Colonic mucosa (tissue), 4 donors: ENCODE measurements around the gene CLSTN1. TPM values are rescaled to one million over a fixed set of nuclear protein-coding genes. Genes with fewer than 3 reads are reported as not detected.

ENCODE experiments used
- DNase-seq: peaks from one replicate; pipeline ENCODE4 v3.0.0-alpha.2; 2020
- H3K27ac ChIP-seq: fragments of 200-600 bp; one replicate; pipeline ENCODE4 v1.8.0; 2021
- H3K27me3 ChIP-seq: fragments of 200-600 bp; one replicate; pipeline ENCODE4 v1.8.0; 2021
- H3K36me3 ChIP-seq: fragments of 200-600 bp; one replicate; pipeline ENCODE4 v1.8.0; 2021
- H3K4me1 ChIP-seq: fragments of 200-600 bp; one replicate; pipeline ENCODE4 v1.8.0; 2021; ENCODE audit warnings: mild to moderate bottlenecking
- H3K4me3 ChIP-seq: fragments of 200-600 bp; one replicate; pipeline ENCODE4 v1.8.0; 2021
- H3K9ac ChIP-seq, 2 donors: one replicate each; pipeline ENCODE4 v1.7.0; 2013; ENCODE audit warnings: control low read depth in 2 of 2, low read depth in 2 of 2, low read length in 2 of 2
- H3K9me3 ChIP-seq: fragments of 200-600 bp; one replicate; pipeline ENCODE4 v1.8.0; 2021
- intact Hi-C: fragments of 100-400 bp; cut with DNase I; formaldehyde crosslinking; loops from one replicate; pipeline ENCODE4 v1.14.1; 2022
- total RNA-seq, 2 donors: library from RNA; stranded (reverse); fragmentation: NEBNext Ultra II Directional in 1 of 2; extraction: Animal tissue kit (Norgen Biotek cat#: 25700) in 1 of 2; gene quantifications; one replicate each; pipeline ENCODE4 v1.2.1, GENCODE V29; 2021
- TF ChIP-seq, protein P1 (sequence below): fragments of 200-600 bp; IDR thresholded peaks from one replicate; pipeline ENCODE4 v1.8.0; 2022; ENCODE audit warnings: antibody characterized with exemption, mild to moderate bottlenecking
- donor health status: healthy.
- donor health status: DM: no; HTN: no; CAD: no.
- donor health status: DM: no; HTN: no; CAD: no.

CLSTN1 gene
- total RNA-seq, 2 donors from 2014 or later: 215 to 226 TPM

DNA sequence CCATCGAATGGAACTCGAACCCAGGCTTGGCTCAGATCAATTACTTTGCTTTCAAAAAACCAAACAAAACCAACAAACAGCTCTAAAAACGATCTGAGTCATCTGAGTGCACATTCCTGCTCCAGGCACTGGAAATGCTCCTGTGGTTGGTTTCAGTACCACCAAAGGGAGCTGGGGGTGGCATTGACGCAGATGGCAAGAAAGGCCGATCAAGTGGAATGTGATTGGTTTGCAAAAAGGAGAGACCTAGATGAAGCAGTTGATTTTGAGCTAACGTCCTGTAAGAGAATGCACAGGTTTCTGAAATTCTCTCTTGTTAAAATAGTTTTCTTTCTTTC, 132.7 kb downstream of the CLSTN1 start:
- H3K4me1 ChIP-seq: peaks cover 15% of the 10 kb centered on the region
- no peak overlapping the region for H3K4me3 ChIP-seq
- H3K9ac ChIP-seq: no peak overlapping the region
- no peak for DNase-seq
- no peaks in the 10 kb centered on the region for H3K9me3 ChIP-seq
- H3K27ac ChIP-seq: no peak overlapping the region
- peaks cover 11% of the 10 kb centered on the region for H3K27me3 ChIP-seq
- no peaks in the 10 kb centered on the region for H3K36me3 ChIP-seq
- intact Hi-C loops: no loop called here
- TF ChIP-seq, protein P1, sequence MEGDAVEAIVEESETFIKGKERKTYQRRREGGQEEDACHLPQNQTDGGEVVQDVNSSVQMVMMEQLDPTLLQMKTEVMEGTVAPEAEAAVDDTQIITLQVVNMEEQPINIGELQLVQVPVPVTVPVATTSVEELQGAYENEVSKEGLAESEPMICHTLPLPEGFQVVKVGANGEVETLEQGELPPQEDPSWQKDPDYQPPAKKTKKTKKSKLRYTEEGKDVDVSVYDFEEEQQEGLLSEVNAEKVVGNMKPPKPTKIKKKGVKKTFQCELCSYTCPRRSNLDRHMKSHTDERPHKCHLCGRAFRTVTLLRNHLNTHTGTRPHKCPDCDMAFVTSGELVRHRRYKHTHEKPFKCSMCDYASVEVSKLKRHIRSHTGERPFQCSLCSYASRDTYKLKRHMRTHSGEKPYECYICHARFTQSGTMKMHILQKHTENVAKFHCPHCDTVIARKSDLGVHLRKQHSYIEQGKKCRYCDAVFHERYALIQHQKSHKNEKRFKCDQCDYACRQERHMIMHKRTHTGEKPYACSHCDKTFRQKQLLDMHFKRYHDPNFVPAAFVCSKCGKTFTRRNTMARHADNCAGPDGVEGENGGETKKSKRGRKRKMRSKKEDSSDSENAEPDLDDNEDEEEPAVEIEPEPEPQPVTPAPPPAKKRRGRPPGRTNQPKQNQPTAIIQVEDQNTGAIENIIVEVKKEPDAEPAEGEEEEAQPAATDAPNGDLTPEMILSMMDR: no peak

DNA sequence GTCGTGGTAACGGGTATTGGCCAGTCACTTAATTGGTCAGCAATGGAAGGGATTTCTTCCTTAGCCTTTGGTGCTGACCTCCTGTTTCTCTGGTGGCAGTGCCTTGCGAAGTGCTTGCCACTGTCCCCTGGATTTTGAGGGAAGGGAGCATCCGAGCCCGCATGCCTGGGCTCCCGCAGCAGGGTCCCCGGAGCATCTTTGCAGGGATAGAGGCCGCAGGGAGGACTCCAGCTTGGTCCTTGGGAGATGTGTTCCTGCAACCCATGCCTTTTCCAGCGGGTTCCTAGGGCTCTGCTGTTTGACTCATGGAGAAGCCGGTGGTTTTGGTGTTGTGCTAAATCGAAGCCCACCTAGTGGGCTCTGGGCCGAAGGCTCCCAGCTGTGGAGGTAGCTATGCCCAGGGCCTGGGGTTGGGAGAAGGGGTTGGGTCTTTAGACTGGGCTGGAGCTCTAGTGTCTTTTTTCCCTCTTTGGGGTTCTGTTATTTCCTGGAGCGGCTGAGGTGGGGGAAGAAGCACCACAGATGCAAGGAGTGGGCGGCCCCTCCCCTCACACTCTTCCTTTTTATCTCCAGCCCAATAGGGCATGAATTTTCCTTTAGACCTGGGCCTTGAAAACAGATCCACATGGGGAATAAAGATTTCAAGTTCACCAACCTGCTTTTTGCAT, 133.2 kb downstream of the CLSTN1 start:
- Histone ChIP-seq H3K9ac (no peak overlapping the region), H3K4me3 (no peak overlapping the region), H3K4me1 (peaks cover 15% of the 10 kb centered on the region), H3K27ac (no peak overlapping the region), H3K9me3 (no peaks in the 10 kb centered on the region), H3K36me3 (no peaks in the 10 kb centered on the region), H3K27me3 (peaks cover 11% of the 10 kb centered on the region)
- intact Hi-C loops: no loop called here
- TF ChIP-seq, protein P1: no peak
- DNase-seq: no peak

DNA sequence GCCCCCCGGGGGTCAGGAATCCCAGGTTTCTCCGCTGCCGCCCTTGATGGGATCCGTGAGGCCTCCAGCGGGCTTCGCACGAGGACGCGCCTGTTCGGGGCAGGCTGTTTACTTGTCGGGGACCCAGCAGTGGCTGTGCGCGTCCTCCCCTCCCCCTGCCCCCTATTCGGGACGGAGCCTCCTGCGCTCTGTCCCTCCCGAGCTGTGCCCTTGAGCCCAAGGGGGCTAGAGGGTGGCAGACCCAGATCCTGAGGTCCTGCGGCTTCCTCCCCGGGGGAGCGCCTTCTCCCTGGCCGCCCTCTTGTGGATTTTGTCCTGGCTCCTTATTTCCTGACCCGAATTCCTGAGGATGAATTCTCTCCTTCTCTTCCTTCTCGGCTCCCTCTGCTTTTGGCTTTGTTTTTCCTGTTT, 133.8 kb downstream of the CLSTN1 start:
- TF ChIP-seq, protein P1: no peak
- no peaks in the 10 kb centered on the region for H3K9me3 ChIP-seq
- DNase-seq: peak; percentile 39
- no peaks in the 10 kb centered on the region for H3K36me3 ChIP-seq
- H3K9ac ChIP-seq: peak overlapping the region in 1 of 2 donors; percentile 39
- peak overlapping the region; percentile 59 for H3K4me3 ChIP-seq
- intact Hi-C loops: no loop called here
- H3K4me1 ChIP-seq: peaks cover 15% of the 10 kb centered on the region
- peaks cover 11% of the 10 kb centered on the region for H3K27me3 ChIP-seq
- H3K27ac ChIP-seq: no peak overlapping the region

DNA sequence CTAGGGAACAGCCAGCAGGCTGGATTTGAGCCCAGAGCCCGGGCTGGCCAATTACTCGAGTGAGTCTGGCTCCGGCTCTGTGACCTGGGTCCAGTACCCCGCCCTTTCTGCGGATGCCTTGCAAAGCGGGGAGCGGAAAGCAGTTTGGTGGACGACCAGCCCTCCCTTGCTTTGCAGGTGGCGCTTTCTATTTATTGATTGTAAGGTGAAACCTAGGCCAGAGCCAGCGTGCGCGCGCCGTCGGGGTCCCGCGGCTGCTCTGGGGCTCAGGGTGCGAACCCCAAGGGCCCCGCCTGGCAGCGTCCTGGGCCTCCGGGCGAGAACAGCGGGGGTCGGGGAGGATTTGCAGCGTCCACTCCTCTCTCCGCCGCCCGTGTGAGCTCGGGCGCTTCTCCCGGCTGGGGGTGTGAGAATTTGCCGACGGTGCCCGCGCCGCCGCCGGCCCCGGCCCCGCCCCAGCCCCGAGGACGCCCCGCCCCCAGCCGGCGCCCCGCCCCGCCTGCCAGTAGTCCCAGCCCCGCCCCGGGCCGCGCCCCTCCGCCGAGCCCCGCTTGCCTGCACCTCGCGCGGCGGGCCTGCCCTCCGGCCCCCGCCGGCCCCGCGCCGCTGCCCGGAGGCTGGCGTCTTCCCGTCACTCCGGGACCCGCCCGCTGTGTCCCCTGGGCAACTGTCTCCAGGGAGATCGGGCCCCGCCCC, 134.6 kb downstream of the CLSTN1 start:
- peak overlapping the region; percentile 26 to 55 for H3K9ac ChIP-seq
- H3K9me3 ChIP-seq: no peaks in the 10 kb centered on the region
- H3K4me3 ChIP-seq: peak overlapping the region; percentile 59
- peaks cover 11% of the 10 kb centered on the region for H3K27me3 ChIP-seq
- DNase-seq: peak; percentile 89
- H3K4me1 ChIP-seq: peaks cover 15% of the 10 kb centered on the region
- no peaks in the 10 kb centered on the region for H3K36me3 ChIP-seq
- TF ChIP-seq, protein P1: no peak
- no peak overlapping the region for H3K27ac ChIP-seq
- intact Hi-C loops: no loop called here

DNA sequence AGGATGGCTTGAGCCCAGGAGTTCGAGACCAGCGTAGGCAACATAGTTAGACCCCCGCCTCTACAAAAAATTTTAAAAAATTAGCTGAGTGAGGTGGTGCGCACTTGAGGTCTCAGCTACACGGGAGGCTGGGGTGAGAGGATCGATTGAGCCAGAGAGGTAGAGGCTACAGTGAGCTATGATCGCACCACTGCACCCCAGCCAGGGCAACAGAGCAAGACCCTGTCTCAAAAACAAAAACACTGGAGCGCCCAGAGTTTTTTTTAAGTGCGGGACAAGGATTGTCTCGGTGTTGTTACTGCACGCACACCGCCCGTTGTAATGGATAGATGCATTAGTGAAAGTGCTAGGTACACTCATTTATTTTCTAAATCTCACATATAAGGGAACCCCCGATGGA, 135.2 kb downstream of the CLSTN1 start:
- Histone ChIP-seq H3K27ac (no peak overlapping the region), H3K4me3 (peak overlapping the region; percentile 59), H3K36me3 (no peaks in the 10 kb centered on the region), H3K9ac (peak overlapping the region in 1 of 2 donors; percentile 55), H3K4me1 (peaks cover 15% of the 10 kb centered on the region), H3K9me3 (no peaks in the 10 kb centered on the region), H3K27me3 (peaks cover 11% of the 10 kb centered on the region)
- DNase-seq: no peak
- TF ChIP-seq, protein P1: no peak
- intact Hi-C loops: no loop called here
